GM15510 (cell line): Measurements from ENCODE around the gene TBC1D3D.
"Not testable (repeated sequence)": the region's sequence is repeated elsewhere in the genome, so short reads cannot be mapped to it uniquely, and the experiment has no call there.

ENCODE experiments used
- POLR2A ChIP-seq: IDR thresholded peaks from 3 replicates; pipeline ENCODE4 v1.6.1; 2011; ENCODE audit warnings: borderline replicate concordance; ENCODE audit not compliant: insufficient read length; ENCODE audit errors: extremely low read depth

The TBC1D3D gene

DNA sequence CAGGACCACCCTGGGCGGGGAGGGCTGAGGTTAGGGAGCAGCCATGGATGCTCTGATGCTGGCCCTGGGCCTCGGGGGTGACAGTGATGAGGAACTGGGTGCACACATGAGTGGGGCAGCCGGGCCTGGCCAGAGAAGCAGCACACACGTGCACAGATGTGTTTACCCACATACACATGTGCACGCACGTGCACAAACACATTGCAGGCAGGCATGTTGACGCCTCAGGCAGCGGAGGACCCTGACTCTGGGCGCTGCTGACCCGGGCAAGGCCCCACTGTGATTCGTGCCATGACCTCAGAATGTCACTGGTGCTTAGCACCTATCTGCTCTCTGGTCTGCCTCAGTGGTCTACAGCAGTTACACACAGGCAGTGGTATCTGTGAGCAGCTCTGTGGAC lies at the start of gene TBC1D3D:
TSS of gene TBC1D3D (plus strand) at position 301 of the 400 bp plus-strand sequence. CDS start 1,585 bp downstream, outside the sequence.
- TF ChIP-seq POLR2A = not testable (repeated sequence)

DNA sequence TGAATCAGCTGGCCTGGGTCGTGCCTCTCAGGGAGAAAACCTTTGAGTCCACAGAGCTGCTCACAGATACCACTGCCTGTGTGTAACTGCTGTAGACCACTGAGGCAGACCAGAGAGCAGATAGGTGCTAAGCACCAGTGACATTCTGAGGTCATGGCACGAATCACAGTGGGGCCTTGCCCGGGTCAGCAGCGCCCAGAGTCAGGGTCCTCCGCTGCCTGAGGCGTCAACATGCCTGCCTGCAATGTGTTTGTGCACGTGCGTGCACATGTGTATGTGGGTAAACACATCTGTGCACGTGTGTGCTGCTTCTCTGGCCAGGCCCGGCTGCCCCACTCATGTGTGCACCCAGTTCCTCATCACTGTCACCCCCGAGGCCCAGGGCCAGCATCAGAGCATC lies 14.8 kb upstream of the TBC1D3D start, which contains the start of gene TBC1D3L:
TSS of gene TBC1D3L (minus strand) at position 101 of the 400 bp plus-strand sequence. CDS start 1,540 bp downstream, outside the sequence.
- TF ChIP-seq POLR2A = not testable (repeated sequence)
